GM12878 (cell line): ENCODE measurements around the gene CNN2.

Experiments used
- CTCF ChIP-seq, 3 experiments: IDR thresholded peaks in 2 of 3; conservative IDR thresholded peaks in 1 of 3; 2 replicates each; pipeline ENCODE4 v1.5.1; 2011; ENCODE audit warnings: low read depth in 3 of 3, low read length in 3 of 3, mild to moderate bottlenecking in 3 of 3, control low read depth in 2 of 3, moderate library complexity in 2 of 3, inconsistent platforms in 1 of 3, mixed read lengths in 1 of 3; ENCODE audit not compliant: control insufficient read depth in 2 of 3, insufficient read depth in 1 of 3; ENCODE audit errors: extremely low read depth in 1 of 3
- MYC ChIP-seq: IDR thresholded peaks from 2 replicates; pipeline ENCODE4 v1.6.1; 2011; ENCODE audit warnings: mild to moderate bottlenecking, low read length, moderate library complexity, inconsistent platforms; ENCODE audit not compliant: insufficient read depth, insufficient replicate concordance, insufficient read length, severe bottlenecking
- POLR2AphosphoS5 ChIP-seq: IDR thresholded peaks from 2 replicates; pipeline ENCODE4 v1.6.1; 2011; ENCODE audit warnings: mild to moderate bottlenecking, low read length, inconsistent platforms
- SUZ12 ChIP-seq: fragments of 200-600 bp; sonication (generic); IDR thresholded peaks from one replicate; pipeline ENCODE4 v1.6.1; 2018; ENCODE audit warnings: antibody characterized with exemption, mild to moderate bottlenecking; ENCODE audit not compliant: unreplicated experiment
- TBL1XR1 ChIP-seq: IDR thresholded peaks from 2 replicates; pipeline ENCODE4 v1.6.1; 2012; ENCODE audit warnings: low read depth, low read length, improper control_type of control experiment

GRCh38 chr19:1041835-1042685, 15.7 kb downstream of the CNN2 start:
- no peak for TF ChIP-seq MYC
- no peak for TF ChIP-seq CTCF (IDR thresholded peaks at IDR 0.05 in 2 of 3, conservative IDR thresholded peaks at IDR 0.05 in 1 of 3; ENCODE audit: control insufficient read depth in 2 of 3, extremely low read depth in 1 of 3, insufficient read depth in 1 of 3, low read depth in 3 of 3, low read length in 3 of 3)
- TF ChIP-seq SUZ12 = no peak
- no peak for TF ChIP-seq TBL1XR1
- TF ChIP-seq POLR2AphosphoS5 = no peak
